ENCODE measurements around the gene LTBR. TPM values are rescaled to one million over a fixed set of nuclear protein-coding genes. Genes with fewer than 3 reads are reported as not detected.

The LTBR gene
- total and polyA plus RNA-seq, 2 donors (not counting 3 experiments of a cell fraction or from before 2014, with no cell fraction given) = 70.7 to 102 TPM

GRCh38 chr12:6438345-6438744 lies 54.4 kb downstream of the LTBR start:
- no peak overlapping the region for H3K4me3 ChIP-seq (replicated peaks in 1 of 3; ENCODE audit: insufficient read depth in 1 of 3, low read depth in 1 of 3, low read length in 3 of 3)
- H3K4me1 ChIP-seq (ENCODE audit: control insufficient read depth, extremely low read depth, insufficient read depth, low read length) = no peaks in the 10 kb centered on the region
- ChIA-PET POLR2A (no interaction called here), CTCF (interaction anchor here (0.8 to 2.0 kb wide), 3 partner anchors 11 to 46 kb away, joined by 3 to 11 read pairs (median 6); no protein-coding TSS in a partner anchor)
- BruUV-seq (replicated peaks) = no TSS peak
- H3K36me3 ChIP-seq (ENCODE audit: control insufficient read depth in 2 of 2, extremely low read depth in 1 of 2, insufficient read depth in 2 of 2, low read length in 2 of 2) = no peaks in the 10 kb centered on the region
- FAIRE-seq (no peak), DNase-seq (ENCODE audit: low read depth, low spot score) (no peak)
- no peak overlapping the region for H3K9ac ChIP-seq (replicated peaks; ENCODE audit: extremely low read depth, insufficient read depth, low read length)
- no peaks in the 10 kb centered on the region for H3K27me3 ChIP-seq (ENCODE audit: control insufficient read depth in 2 of 2, insufficient read depth in 2 of 2, low read length in 2 of 2)
- TF ChIP-seq JUN (IDR thresholded peaks at IDR 0.05; ENCODE audit: borderline replicate concordance, insufficient read depth, insufficient read length, low read depth) = no peak
- TF ChIP-seq POLR2AphosphoS5 (IDR thresholded peaks at IDR 0.05; ENCODE audit: insufficient read depth, low read depth, low read length) = no peak
- TF ChIP-seq CTCF (IDR thresholded peaks at IDR 0.05; ENCODE audit: extremely low read depth in 1 of 2, insufficient read depth in 1 of 2, low read depth in 1 of 2, low read length in 2 of 2) = no peak
- TF ChIP-seq EZH2 (IDR thresholded peaks at IDR 0.05; ENCODE audit: borderline replicate concordance, low read depth, low read length, severe bottlenecking) = no peak
- no peak for TF ChIP-seq GATA2 (IDR thresholded peaks at IDR 0.05; ENCODE audit: insufficient read depth, insufficient read length, low read depth, low read length)
- no peak for TF ChIP-seq MAX (IDR thresholded peaks at IDR 0.05; ENCODE audit: insufficient read depth, insufficient read length)
- no peak for TF ChIP-seq POLR2A (IDR thresholded peaks at IDR 0.05; ENCODE audit: low read depth, low read length)
- no peak overlapping the region for H2AFZ ChIP-seq (ENCODE audit: low read depth, low read length)
- H4K20me1 ChIP-seq (replicated peaks; ENCODE audit: control insufficient read depth, extremely low read depth, insufficient read depth, low read length) = no peaks in the 10 kb centered on the region
- H3K9me1 ChIP-seq (replicated peaks; ENCODE audit: control insufficient read depth, extremely low read depth, insufficient read depth, low read length) = no peaks in the 10 kb centered on the region
- intact Hi-C loops (cut with micrococcal nuclease) = no loop called here
- no peak overlapping the region for H3K4me2 ChIP-seq (ENCODE audit: insufficient read depth, low read length)
- H3K79me2 ChIP-seq (ENCODE audit: control insufficient read depth, insufficient read depth, low read length) = no peaks in the 10 kb centered on the region
- dilution Hi-C loops (cut with MboI; ENCODE audit: extremely low pct_ligation_motif_present, low sequenced_read_pairs) = no loop called here
- no peaks in the 10 kb centered on the region for H3K9me3 ChIP-seq (replicated peaks; ENCODE audit: control insufficient read depth, insufficient read depth, low read length)
- no peak overlapping the region for H3K27ac ChIP-seq (ENCODE audit: insufficient read depth, low read depth, low read length)

Data from endothelial cell of umbilical vein (primary cell).